HCT116 (cell line): Measurements from ENCODE around the gene KRT82. TPM values are rescaled to one million over a fixed set of nuclear protein-coding genes. Genes with fewer than 3 reads are reported as not detected.

Experiments used
- ATAC-seq: fragments of 200-7000 bp; cut with Tn5 transposase; 2 replicates; pipeline ENCODE4 v1.9.1; 2020; ENCODE audit warnings: mild to moderate bottlenecking, moderate library complexity
- BruUV-seq: library from RNA; stranded (reverse); fragments of 400-500 nt; replicated peaks from 2 replicates; lab custom pipeline; 2021; lab: Mats Ljungman, UMichigan
- CTCF ChIA-PET: fragments of 300-600 bp; sonication (Branson Sonifier 250); formaldehyde crosslinking; loops from one replicate; lab custom pipeline; 2021; ENCODE audit warnings: antibody characterized with exemption; lab: Charles Lee
- POLR2A ChIA-PET: fragments of 300-600, 350-600 bp; sonication (Branson Sonifier 250); formaldehyde crosslinking; loops from one replicate; lab custom pipeline; 2021; ENCODE audit warnings: antibody characterized with exemption; lab: Charles Lee
- RAD21 ChIA-PET, 2 experiments: fragments of 300-600 bp; sonication (Branson Sonifier 250); formaldehyde crosslinking; loops; one replicate each; lab custom pipeline; 2023; ENCODE audit warnings: low total read pairs in 2 of 2; ENCODE audit not compliant: uncharacterized antibody in 2 of 2, unreplicated experiment in 2 of 2, low non-redundant PET in 1 of 2; lab: Charles Lee
- DNase-seq: peaks from one replicate; pipeline ENCODE4 v3.0.0-alpha.2; 2010; ENCODE audit warnings: low read depth, low spot score
- H2AFZ ChIP-seq: fragments of 200-600 bp; shearing (Covaris generic), sonication (generic); 2 replicates; pipeline ENCODE4 v1.6.1; 2017; ENCODE audit warnings: low read depth, mixed run types, mixed read lengths, antibody characterized with exemption, low read length; ENCODE audit not compliant: poor library complexity, severe bottlenecking
- H3K27ac ChIP-seq: 2 replicates; pipeline ENCODE4 v1.5.1; 2012; ENCODE audit warnings: low read depth, low read length
- H3K27me3 ChIP-seq: fragments of 200-600 bp; sonication (generic); 2 replicates; pipeline ENCODE4 v1.6.1; 2016; ENCODE audit warnings: mixed run types, low read length, mixed read lengths; ENCODE audit not compliant: insufficient read depth
- H3K36me3 ChIP-seq, 2 experiments: fragments of 200-500 bp in 1 of 2; fragments of 200-600 bp in 1 of 2; sonication (Bioruptor generic) in 1 of 2; sonication (generic) in 1 of 2; 2 replicates each; pipeline versions ENCODE4 v1.5.1 to v1.6.1; 2014 to 2016; ENCODE audit warnings: low read length in 2 of 2, inconsistent platforms in 1 of 2, mixed read lengths in 1 of 2, mixed run types in 1 of 2; ENCODE audit not compliant: insufficient read depth in 2 of 2, control insufficient read depth in 1 of 2
- H3K4me1 ChIP-seq, 2 experiments: fragments of 200-600 bp in 1 of 2; sonication (generic) in 1 of 2; 2 replicates each; pipeline versions ENCODE4 v1.5.1 to v1.6.1; 2012 to 2017; ENCODE audit warnings: low read length in 2 of 2, inconsistent platforms in 1 of 2, mild to moderate bottlenecking in 1 of 2, mixed read lengths in 1 of 2, mixed run types in 1 of 2, moderate library complexity in 1 of 2; ENCODE audit not compliant: insufficient read depth in 2 of 2, control insufficient read depth in 1 of 2
- H3K4me2 ChIP-seq: fragments of 200-600 bp; sonication (generic); 2 replicates; pipeline ENCODE4 v1.6.1; 2017; ENCODE audit warnings: mixed run types, low read length, mixed read lengths
- H3K4me3 ChIP-seq, 2 experiments: fragments of 200-600 bp in 1 of 2; sonication (generic) in 1 of 2; replicated peaks in 1 of 2; 2 replicates each; pipeline ENCODE4 v1.5.1; 2011 to 2016; ENCODE audit warnings: low read length in 2 of 2, control low read depth in 1 of 2, low read depth in 1 of 2, mild to moderate bottlenecking in 1 of 2, mixed read lengths in 1 of 2, mixed run types in 1 of 2
- H3K79me2 ChIP-seq: fragments of 200-600 bp; sonication (generic); 2 replicates; pipeline ENCODE4 v1.6.1; 2017; ENCODE audit warnings: mild to moderate bottlenecking, mixed run types, low read length, moderate library complexity, mixed read lengths; ENCODE audit not compliant: insufficient read depth
- H3K9ac ChIP-seq: fragments of 200-600 bp; sonication (generic); 2 replicates; pipeline ENCODE4 v1.6.1; 2016; ENCODE audit warnings: low read length, mixed read lengths
- H3K9me2 ChIP-seq: fragments of 200-600 bp; sonication (generic), shearing (Covaris generic); 2 replicates; pipeline ENCODE4 v1.6.1; 2017; ENCODE audit warnings: mixed run types, mild to moderate bottlenecking, moderate library complexity; ENCODE audit not compliant: insufficient read depth
- H3K9me3 ChIP-seq, 2 experiments: fragments of 200-500 bp in 1 of 2; fragments of 200-600 bp in 1 of 2; sonication (Bioruptor generic) in 1 of 2; sonication (generic) in 1 of 2; 2 replicates each; pipeline ENCODE4 v1.6.1; 2014 to 2017; ENCODE audit warnings: low read length in 2 of 2, mixed read lengths in 2 of 2, inconsistent platforms in 1 of 2, low read depth in 1 of 2, mild to moderate bottlenecking in 1 of 2, mixed run types in 1 of 2, moderate library complexity in 1 of 2; ENCODE audit not compliant: control insufficient read depth in 1 of 2, insufficient read depth in 1 of 2
- H4K20me1 ChIP-seq: fragments of 200-600 bp; sonication (generic), shearing (Covaris generic); 2 replicates; pipeline ENCODE4 v1.6.1; 2017; ENCODE audit warnings: mixed run types, mild to moderate bottlenecking, moderate library complexity; ENCODE audit not compliant: insufficient read depth
- CBX3 ChIP-seq: IDR thresholded peaks from 2 replicates; pipeline ENCODE4 v1.6.1; 2012; ENCODE audit warnings: low read depth
- CEBPB ChIP-seq: IDR thresholded peaks from 2 replicates; pipeline ENCODE4 v1.6.1; 2012; ENCODE audit warnings: low read depth
- RAD21 ChIP-seq: IDR thresholded peaks from 2 replicates; pipeline ENCODE4 v1.6.1; 2012; ENCODE audit warnings: low read depth, mild to moderate bottlenecking
- YY1 ChIP-seq: IDR thresholded peaks from 2 replicates; pipeline ENCODE4 v1.6.1; 2011; ENCODE audit warnings: low read length, low read depth, moderate library complexity, mild to moderate bottlenecking; ENCODE audit not compliant: insufficient replicate concordance; ENCODE audit errors: extremely low read depth
- ZNF274 ChIP-seq: fragments of 200-500 bp; sonication (Bioruptor generic); IDR thresholded peaks from 2 replicates; pipeline ENCODE4 v1.6.1; 2014; ENCODE audit warnings: mild to moderate bottlenecking, low read depth, low read length, inconsistent platforms
- intact Hi-C: fragments of 100-400 bp; cut with micrococcal nuclease; formaldehyde crosslinking; loops from 2 replicates; pipeline ENCODE4 v1.10.0; 2022
- total RNA-seq: library from RNA; stranded (reverse); gene quantifications from one replicate; pipeline ENCODE4 v1.2.1, GENCODE V29; 2021; ENCODE audit not compliant: unreplicated experiment
- TF ChIP-seq, protein P1 (sequence below), 3 experiments: fragments of 200-600 bp in 1 of 3; sonication (generic) in 1 of 3; IDR thresholded peaks in 2 of 3; conservative IDR thresholded peaks in 1 of 3; 2 replicates each; pipeline ENCODE4 v1.5.1; 2012 to 2017; ENCODE audit warnings: low read depth in 2 of 3, low read length in 2 of 3, antibody characterized with exemption in 1 of 3, borderline replicate concordance in 1 of 3, control low read depth in 1 of 3, mild to moderate bottlenecking in 1 of 3, mixed read lengths in 1 of 3, mixed run types in 1 of 3, moderate library complexity in 1 of 3; ENCODE audit not compliant: insufficient read depth in 1 of 3

The KRT82 gene
- total RNA-seq, 1 experiment from 2014 or later, result not detected

DNA sequence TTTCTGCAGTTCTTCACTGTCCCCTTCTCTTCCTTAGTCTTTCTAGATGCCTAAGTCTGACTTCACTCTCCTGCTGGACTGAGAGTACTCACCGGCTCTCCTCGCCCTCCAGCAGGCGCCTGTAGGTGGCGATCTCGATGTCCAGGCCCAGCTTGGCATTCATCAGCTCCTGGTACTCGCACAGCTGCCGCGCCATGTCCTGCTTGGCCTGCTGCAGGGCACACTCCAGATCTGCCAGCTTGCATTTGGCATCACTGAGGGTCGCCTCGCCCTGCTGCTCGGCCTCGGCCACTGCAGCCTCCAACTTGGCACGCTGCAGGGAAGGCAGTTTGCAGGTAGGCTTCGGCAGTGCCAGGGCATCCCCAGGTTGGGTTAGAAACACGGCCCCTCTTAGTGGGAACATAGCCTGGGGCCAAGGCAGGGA, 25.9 kb downstream of the KRT82 start:
- RAD21 ChIA-PET, result interaction anchor here in 1 of 2 experiments (1.0 to 1.3 kb wide), 2 partner anchors 224 to 236 kb away, joined by 3 read pairs; no protein-coding TSS in a partner anchor

DNA sequence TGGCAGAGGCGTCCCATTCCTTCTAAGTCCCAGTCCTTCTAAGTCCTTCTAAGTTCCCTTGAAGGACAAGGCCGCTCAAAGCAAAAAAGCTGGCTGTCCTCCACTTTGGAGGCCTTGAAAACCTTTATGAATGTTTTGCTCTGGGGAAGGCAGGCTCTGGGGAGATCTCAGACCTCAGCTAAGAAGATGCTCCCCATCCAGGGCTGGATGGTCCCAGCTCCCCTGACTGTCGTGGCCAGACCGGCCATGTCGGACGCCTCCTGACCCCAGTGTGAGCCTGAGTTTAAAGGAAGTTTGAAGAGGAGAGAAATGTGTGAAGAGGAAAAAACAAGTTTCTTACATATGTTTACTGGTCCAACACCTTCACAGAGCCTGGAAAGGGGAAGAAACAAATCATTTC, 26.6 kb downstream of the KRT82 start:
- no peaks in the 10 kb centered on the region for H3K36me3 ChIP-seq
- POLR2A ChIA-PET, result no interaction called here
- H3K4me2 ChIP-seq, result no peak overlapping the region
- DNase-seq (no peak), ATAC-seq (no peak)
- RAD21 ChIA-PET, result interaction anchor here in 1 of 2 experiments (1.0 to 1.3 kb wide), 2 partner anchors 223 to 236 kb away, joined by 3 read pairs; no protein-coding TSS in a partner anchor
- TF ChIP-seq RAD21 (no peak), CBX3 (no peak), ZNF274 (no peak), CEBPB (no peak)
- TF ChIP-seq, protein P1, sequence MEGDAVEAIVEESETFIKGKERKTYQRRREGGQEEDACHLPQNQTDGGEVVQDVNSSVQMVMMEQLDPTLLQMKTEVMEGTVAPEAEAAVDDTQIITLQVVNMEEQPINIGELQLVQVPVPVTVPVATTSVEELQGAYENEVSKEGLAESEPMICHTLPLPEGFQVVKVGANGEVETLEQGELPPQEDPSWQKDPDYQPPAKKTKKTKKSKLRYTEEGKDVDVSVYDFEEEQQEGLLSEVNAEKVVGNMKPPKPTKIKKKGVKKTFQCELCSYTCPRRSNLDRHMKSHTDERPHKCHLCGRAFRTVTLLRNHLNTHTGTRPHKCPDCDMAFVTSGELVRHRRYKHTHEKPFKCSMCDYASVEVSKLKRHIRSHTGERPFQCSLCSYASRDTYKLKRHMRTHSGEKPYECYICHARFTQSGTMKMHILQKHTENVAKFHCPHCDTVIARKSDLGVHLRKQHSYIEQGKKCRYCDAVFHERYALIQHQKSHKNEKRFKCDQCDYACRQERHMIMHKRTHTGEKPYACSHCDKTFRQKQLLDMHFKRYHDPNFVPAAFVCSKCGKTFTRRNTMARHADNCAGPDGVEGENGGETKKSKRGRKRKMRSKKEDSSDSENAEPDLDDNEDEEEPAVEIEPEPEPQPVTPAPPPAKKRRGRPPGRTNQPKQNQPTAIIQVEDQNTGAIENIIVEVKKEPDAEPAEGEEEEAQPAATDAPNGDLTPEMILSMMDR (IDR thresholded peaks at IDR 0.05 in 2 of 3, conservative IDR thresholded peaks at IDR 0.05 in 1 of 3; ENCODE audit: borderline replicate concordance in 1 of 3, insufficient read depth in 1 of 3, low read depth in 2 of 3, low read length in 2 of 3), result no peak
- TF ChIP-seq, all 23 proteins: peak for 0
- no peak overlapping the region for H3K4me3 ChIP-seq
- no peak overlapping the region for H3K9ac ChIP-seq
- H3K27me3 ChIP-seq, result no peaks in the 10 kb centered on the region
- no peaks in the 10 kb centered on the region for H3K9me2 ChIP-seq
- H2AFZ ChIP-seq, result no peak overlapping the region
- H4K20me1 ChIP-seq, result no peaks in the 10 kb centered on the region
- H3K27ac ChIP-seq, result no peak overlapping the region
- no peaks in the 10 kb centered on the region for H3K79me2 ChIP-seq
- no TSS peak for BruUV-seq
- CTCF ChIA-PET, result interaction anchor here (0.9 to 2.9 kb wide), 8 partner anchors 8 to 500 kb away, joined by 3 to 10 read pairs (median 5); no protein-coding TSS in a partner anchor
- no peaks in the 10 kb centered on the region for H3K9me3 ChIP-seq
- no peaks in the 10 kb centered on the region for H3K4me1 ChIP-seq
- intact Hi-C loops, result no loop called here

More for the DNA sequence above, 25.9 kb downstream of the KRT82 start:
- TF ChIP-seq RAD21 (peak; percentile 39), YY1 (no peak)
- TF ChIP-seq, protein P1 (IDR thresholded peaks at IDR 0.05 in 2 of 3, conservative IDR thresholded peaks at IDR 0.05 in 1 of 3; ENCODE audit: borderline replicate concordance in 1 of 3, insufficient read depth in 1 of 3, low read depth in 2 of 3, low read length in 2 of 3), result peak; percentile 37 to 75 (median 74); a peak in 5 of 6 replicates
- no peaks in the 10 kb centered on the region for H3K9me2 ChIP-seq
- BruUV-seq, result no TSS peak
- intact Hi-C loops, result no loop called here
- H3K4me1 ChIP-seq, result no peaks in the 10 kb centered on the region
- ChIA-PET CTCF (interaction anchor here (0.9 to 2.9 kb wide), 12 partner anchors 9 to 499 kb away, joined by 3 to 16 read pairs (median 6); no protein-coding TSS in a partner anchor), POLR2A (no interaction called here)
- no peaks in the 10 kb centered on the region for H4K20me1 ChIP-seq
- no peaks in the 10 kb centered on the region for H3K36me3 ChIP-seq
- no peak overlapping the region for H3K4me3 ChIP-seq
- no peak overlapping the region for H3K9ac ChIP-seq
- no peak for DNase-seq
- H3K4me2 ChIP-seq, result no peak overlapping the region
- ATAC-seq, result peak; percentile 88
- no peaks in the 10 kb centered on the region for H3K27me3 ChIP-seq
- no peak overlapping the region for H2AFZ ChIP-seq
- no peak overlapping the region for H3K27ac ChIP-seq
- no peaks in the 10 kb centered on the region for H3K79me2 ChIP-seq
- no peaks in the 10 kb centered on the region for H3K9me3 ChIP-seq
